ENCODE measurements around the gene IL4R.

GRCh38 chr16:27401768-27402568 lies 88.2 kb downstream of the IL4R start, which contains the start of gene IL21R:
- TF ChIP-seq CTCF (IDR thresholded peaks at IDR 0.05) (no peak), EZH2 (IDR thresholded peaks at IDR 0.05) (no peak)
